Aorta (tissue), 5 donors: ENCODE measurements around the gene BRSK1. TPM values are rescaled to one million over a fixed set of nuclear protein-coding genes. Genes with fewer than 3 reads are reported as not detected.

Experiments
- ATAC-seq: fragments of 200-7000 bp; cut with Tn5 transposase; one replicate; pipeline ENCODE4 v1.9.1; 2022; ENCODE audit warnings: moderate library complexity; ENCODE audit not compliant: low FRiP score
- DNase-seq, 2 donors: peaks; one replicate each; pipeline ENCODE4 v3.0.0-alpha.2; 2020
- H3K27ac ChIP-seq, 2 donors: one replicate each; pipeline ENCODE4 v1.5.1; 2013; ENCODE audit warnings: low read length in 2 of 2, mild to moderate bottlenecking in 2 of 2, moderate library complexity in 2 of 2, control low read depth in 1 of 2, inconsistent platforms in 1 of 2, low read depth in 1 of 2
- H3K27me3 ChIP-seq, 2 donors: one replicate each; pipeline ENCODE4 v1.6.1; 2013; ENCODE audit warnings: control low read depth in 1 of 2, low read length in 1 of 2, mild to moderate bottlenecking in 1 of 2, moderate library complexity in 1 of 2; ENCODE audit not compliant: insufficient read depth in 2 of 2, control insufficient read depth in 1 of 2
- H3K36me3 ChIP-seq, 2 donors: one replicate each; pipeline ENCODE4 v1.6.1; 2013; ENCODE audit warnings: control low read depth in 1 of 2, low read length in 1 of 2, mild to moderate bottlenecking in 1 of 2; ENCODE audit not compliant: insufficient read depth in 2 of 2, control insufficient read depth in 1 of 2
- H3K4me1 ChIP-seq, 2 donors: one replicate each; pipeline ENCODE4 v1.6.1; 2013; ENCODE audit warnings: low read length in 2 of 2, control low read depth in 1 of 2, mild to moderate bottlenecking in 1 of 2, moderate library complexity in 1 of 2; ENCODE audit not compliant: insufficient read depth in 2 of 2, control insufficient read depth in 1 of 2
- H3K4me3 ChIP-seq, 2 donors: one replicate each; pipeline ENCODE4 v1.5.1; 2013; ENCODE audit warnings: low read length in 2 of 2, control low read depth in 1 of 2, mild to moderate bottlenecking in 1 of 2
- H3K9me3 ChIP-seq: one replicate; pipeline ENCODE4 v1.6.1; 2013; ENCODE audit warnings: mild to moderate bottlenecking, low read length; ENCODE audit not compliant: control insufficient read depth
- WGBS, 2 donors: extraction: QIAGEN DNeasy Blood & Tissue Kit; methylation state at CpG; one replicate each; pipeline ENCODE4 v1.1.7; 2013; 5-methylcytosine and 5-hydroxymethylcytosine counted together
- intact Hi-C, 2 donors: fragments of 100-400 bp; cut with DNase I; formaldehyde crosslinking; loops; one replicate each; pipeline versions ENCODE4 v1.14.2 to v1.15.0; 2022
- polyA plus RNA-seq, 2 donors: library from polyadenylated mRNA; stranded (reverse); fragments of 200-250 nt; gene quantifications; one replicate each; pipeline ENCODE4 v1.2.3, GENCODE V29; 2013
- total RNA-seq, 2 donors: library from RNA; stranded (reverse); fragmentation: NEBNext Ultra II Directional; extraction: Animal tissue kit (Norgen Biotek cat#: 25700); gene quantifications; one replicate each; pipeline ENCODE4 v1.2.1, GENCODE V29; 2021
- donor health status: healthy with polysubstance abuse.
- donor health status: Bipolar disorder and iron deficiency.
- donor health status: DM: no; HTN: no; CAD: no.
- donor health status: DM: no; HTN: no; CAD: no.
- donor health status: DM: yes; HTN: yes; CAD: no.

Gene BRSK1
- total and polyA plus RNA-seq, 4 donors, result 4.8 to 25.1 (median 16.3) TPM

- ATAC-seq, result no peak
- Histone ChIP-seq H3K36me3 (peaks cover 0 to 1% of the 10 kb centered on the region in 2 donors), H3K27me3 (no peaks in the 10 kb centered on the region), H3K4me1 (no peaks in the 10 kb centered on the region), H3K9me3 (no peaks in the 10 kb centered on the region), H3K27ac (no peak overlapping the region), H3K4me3 (no peak overlapping the region)
- intact Hi-C loops, result no loop called here
- 93 to 95% methylated on average over 9 of the region's 9 CpGs for WGBS, 2 donors
- DNase-seq, result no peak
Observed at GRCh38 chr19:55289117-55289796, 5.5 kb downstream of the BRSK1 start.

- ATAC-seq (no peak), DNase-seq (no peak)
- intact Hi-C loops, result no loop called here
- WGBS, 2 donors, result 91 to 92% methylated on average over 10 of the region's 10 CpGs
- no peak overlapping the region for H3K4me3 ChIP-seq
- H3K27me3 ChIP-seq, result no peaks in the 10 kb centered on the region
- H3K9me3 ChIP-seq, result no peaks in the 10 kb centered on the region
- H3K36me3 ChIP-seq, result peaks cover 0 to 1% of the 10 kb centered on the region in 2 donors
- H3K4me1 ChIP-seq, result no peaks in the 10 kb centered on the region
- no peak overlapping the region for H3K27ac ChIP-seq
Observed at GRCh38 chr19:55297267-55297666, 13.5 kb downstream of the BRSK1 start.

GRCh38 chr19:55299991-55300390 is 16.2 kb downstream of the BRSK1 start:
- DNase-seq (no peak), ATAC-seq (no peak)
- WGBS, 2 donors, result 89 to 92% methylated on average over 10 of the region's 10 CpGs
- H3K36me3 ChIP-seq, result no peaks in the 10 kb centered on the region
- H3K4me1 ChIP-seq, result no peaks in the 10 kb centered on the region
- H3K9me3 ChIP-seq, result no peaks in the 10 kb centered on the region
- no peak overlapping the region for H3K4me3 ChIP-seq
- H3K27me3 ChIP-seq, result no peaks in the 10 kb centered on the region
- intact Hi-C loops, result no loop called here
- no peak overlapping the region for H3K27ac ChIP-seq

- Histone ChIP-seq H3K27ac (no peak overlapping the region), H3K4me3 (no peak overlapping the region), H3K9me3 (no peaks in the 10 kb centered on the region), H3K36me3 (no peaks in the 10 kb centered on the region), H3K4me1 (no peaks in the 10 kb centered on the region), H3K27me3 (no peaks in the 10 kb centered on the region)
- intact Hi-C loops, result no loop called here
- ATAC-seq, result no peak
- DNase-seq, result no peak
- 69 to 75% methylated on average over 15 of the region's 15 CpGs for WGBS, 2 donors
Observed at GRCh38 chr19:55300886-55301458, 17.2 kb downstream of the BRSK1 start.

- peak; percentile 91 to 97 for DNase-seq
- Histone ChIP-seq H3K4me3 (no peak overlapping the region), H3K36me3 (peaks cover 0 to 2% of the 10 kb centered on the region in 2 donors), H3K27me3 (no peaks in the 10 kb centered on the region), H3K4me1 (no peaks in the 10 kb centered on the region), H3K27ac (no peak overlapping the region), H3K9me3 (no peaks in the 10 kb centered on the region)
- ATAC-seq, result peak; percentile 94
- WGBS, 2 donors, result 18 to 20% methylated on average over 42 of the region's 42 CpGs
- intact Hi-C loops, result loop anchor here in 1 of 2 donors (2.0 kb wide), 1 partner anchor 83 kb away; the partner anchor contains the start of genes RPL28 and TMEM238
Observed at GRCh38 chr19:55301459-55302317, 17.9 kb downstream of the BRSK1 start.

- 85% methylated on average over 12 of the region's 12 CpGs for WGBS, 2 donors
- H3K27ac ChIP-seq, result no peak overlapping the region
- H3K9me3 ChIP-seq, result no peaks in the 10 kb centered on the region
- DNase-seq, result peak in 1 of 2 donors; percentile 45
- H3K36me3 ChIP-seq, result peaks cover 0 to 2% of the 10 kb centered on the region in 2 donors
- intact Hi-C loops, result loop anchor here in 1 of 2 donors (2.0 kb wide), 1 partner anchor 82 kb away; the partner anchor contains the start of genes RPL28 and TMEM238
- H3K4me3 ChIP-seq, result no peak overlapping the region
- no peak for ATAC-seq
- H3K4me1 ChIP-seq, result no peaks in the 10 kb centered on the region
- H3K27me3 ChIP-seq, result no peaks in the 10 kb centered on the region
Observed at GRCh38 chr19:55302318-55302703, 18.5 kb downstream of the BRSK1 start.

GRCh38 chr19:55303477-55303876 is 19.7 kb downstream of the BRSK1 start:
- 86 to 90% methylated on average over 11 of the region's 11 CpGs for WGBS, 2 donors
- no peaks in the 10 kb centered on the region for H3K9me3 ChIP-seq
- no peaks in the 10 kb centered on the region for H3K27me3 ChIP-seq
- no peak overlapping the region for H3K4me3 ChIP-seq
- H3K4me1 ChIP-seq, result no peaks in the 10 kb centered on the region
- H3K36me3 ChIP-seq, result peaks cover 0 to 2% of the 10 kb centered on the region in 2 donors
- intact Hi-C loops, result loop anchor here in 1 of 2 donors (2.0 kb wide), 1 partner anchor 81 kb away; the partner anchor contains the start of genes RPL28 and TMEM238
- DNase-seq (no peak), ATAC-seq (no peak)
- no peak overlapping the region for H3K27ac ChIP-seq

GRCh38 chr19:55304279-55304978 is 20.6 kb downstream of the BRSK1 start:
- WGBS, 2 donors, result 86 to 90% methylated on average over 35 to 39 of the region's 39 CpGs

More at GRCh38 chr19:55304279-55304978, 20.6 kb downstream of the BRSK1 start:
- intact Hi-C loops, result no loop called here
- Histone ChIP-seq H3K27ac (no peak overlapping the region), H3K9me3 (no peaks in the 10 kb centered on the region), H3K36me3 (peaks cover 0 to 2% of the 10 kb centered on the region in 2 donors), H3K27me3 (no peaks in the 10 kb centered on the region), H3K4me1 (no peaks in the 10 kb centered on the region), H3K4me3 (no peak overlapping the region)
- ATAC-seq (no peak), DNase-seq (peak in 1 of 2 donors; percentile 60)
